Measurements from ENCODE around the gene BRICD5. TPM values are rescaled to one million over a fixed set of nuclear protein-coding genes. Genes with fewer than 3 reads are reported as not detected.

Gene BRICD5
- total RNA-seq, 1 experiment from 2014 or later = 17.1 TPM

DNA sequence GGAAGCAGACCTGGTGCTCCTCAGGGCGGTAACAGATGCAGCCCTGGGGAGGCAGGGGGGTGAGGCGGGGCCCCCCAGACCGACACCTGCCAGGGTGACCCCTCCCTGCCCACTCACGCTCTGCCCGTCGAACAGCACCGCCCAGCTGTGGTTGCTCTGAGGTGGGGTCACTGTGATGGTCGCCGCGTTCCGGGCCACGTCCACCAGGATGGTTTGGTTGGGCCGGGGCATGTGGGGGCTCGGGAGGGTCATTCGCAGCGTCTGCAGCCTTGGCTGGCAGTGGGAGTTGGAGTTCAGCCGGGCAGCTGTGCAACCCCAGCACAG, 692 bp downstream of the BRICD5 start:
- H3F3A ChIP-seq (ENCODE audit: insufficient read depth, low read depth) = peaks cover 36% of the 10 kb centered on the region; the same call in 1 of the 2 replicates
- TF ChIP-seq, protein P1, sequence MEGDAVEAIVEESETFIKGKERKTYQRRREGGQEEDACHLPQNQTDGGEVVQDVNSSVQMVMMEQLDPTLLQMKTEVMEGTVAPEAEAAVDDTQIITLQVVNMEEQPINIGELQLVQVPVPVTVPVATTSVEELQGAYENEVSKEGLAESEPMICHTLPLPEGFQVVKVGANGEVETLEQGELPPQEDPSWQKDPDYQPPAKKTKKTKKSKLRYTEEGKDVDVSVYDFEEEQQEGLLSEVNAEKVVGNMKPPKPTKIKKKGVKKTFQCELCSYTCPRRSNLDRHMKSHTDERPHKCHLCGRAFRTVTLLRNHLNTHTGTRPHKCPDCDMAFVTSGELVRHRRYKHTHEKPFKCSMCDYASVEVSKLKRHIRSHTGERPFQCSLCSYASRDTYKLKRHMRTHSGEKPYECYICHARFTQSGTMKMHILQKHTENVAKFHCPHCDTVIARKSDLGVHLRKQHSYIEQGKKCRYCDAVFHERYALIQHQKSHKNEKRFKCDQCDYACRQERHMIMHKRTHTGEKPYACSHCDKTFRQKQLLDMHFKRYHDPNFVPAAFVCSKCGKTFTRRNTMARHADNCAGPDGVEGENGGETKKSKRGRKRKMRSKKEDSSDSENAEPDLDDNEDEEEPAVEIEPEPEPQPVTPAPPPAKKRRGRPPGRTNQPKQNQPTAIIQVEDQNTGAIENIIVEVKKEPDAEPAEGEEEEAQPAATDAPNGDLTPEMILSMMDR (conservative IDR thresholded peaks at IDR 0.05) = no peak
- no peak for TF ChIP-seq EZH2 (IDR thresholded peaks at IDR 0.05; ENCODE audit: low read depth)

GRCh38 chr16:2209258-2210008, 1.2 kb downstream of the BRICD5 start:
- Histone ChIP-seq H3K79me2 (ENCODE audit: low read depth) (peaks cover 34% of the 10 kb centered on the region), H3K9me2 (ENCODE audit: insufficient read depth) (no peaks in the 10 kb centered on the region), H3K27ac (no peak overlapping the region), H3K4me1 (replicated peaks; ENCODE audit: insufficient read depth) (peaks cover 34% of the 10 kb centered on the region), H3K9me3 (ENCODE audit: insufficient read depth, low read depth) (no peaks in the 10 kb centered on the region), H3K4me2 (no peak overlapping the region), H3F3A (ENCODE audit: insufficient read depth, low read depth) (peaks cover 36% of the 10 kb centered on the region; the same call in 1 of the 2 replicates), H2AFZ (no peak overlapping the region), H3K27me3 (ENCODE audit: insufficient read depth, low read depth) (no peaks in the 10 kb centered on the region), H3K36me3 (ENCODE audit: low read depth) (0 out of 2 replicates have a peak, but pooled peaks cover 6% of the 10 kb centered on the region), H4K20me1 (ENCODE audit: insufficient read depth) (peaks cover 19% of the 10 kb centered on the region; the same call in 1 of the 2 replicates), H3K4me3 (no peak overlapping the region)
- intact Hi-C loops (cut with micrococcal nuclease; ENCODE audit: unreplicated experiment) = loop anchor here (5.0 kb wide), 1 partner anchor 43 kb away; the partner anchor contains the start of gene ECI1
- TF ChIP-seq EZH2 (IDR thresholded peaks at IDR 0.05; ENCODE audit: low read depth) = no peak
- TF ChIP-seq, protein P1 (conservative IDR thresholded peaks at IDR 0.05) = no peak
- BruUV-seq (replicated peaks) = no TSS peak
- DNase-seq = no peak
- POLR2A ChIA-PET (ENCODE audit: unreplicated experiment) = interaction anchor here (0.6 kb wide), 1 partner anchor 1691 kb away, joined by 4 read pairs; no protein-coding TSS in a partner anchor
- CTCF ChIA-PET = interaction anchor here (0.6 kb wide), 1 partner anchor 265 kb away, joined by 3 read pairs; no protein-coding TSS in a partner anchor

More for the DNA sequence above, 692 bp downstream of the BRICD5 start:
- intact Hi-C loops (cut with micrococcal nuclease; ENCODE audit: unreplicated experiment) = loop anchor here (5.0 kb wide), 1 partner anchor 42 kb away; the partner anchor contains the start of gene ECI1
- Histone ChIP-seq H4K20me1 (ENCODE audit: insufficient read depth) (peaks cover 19% of the 10 kb centered on the region; the same call in 1 of the 2 replicates), H3K9me3 (ENCODE audit: insufficient read depth, low read depth) (no peaks in the 10 kb centered on the region), H3K4me2 (no peak overlapping the region), H3K27ac (no peak overlapping the region), H3K9me2 (ENCODE audit: insufficient read depth) (no peaks in the 10 kb centered on the region), H3K4me3 (no peak overlapping the region), H3K79me2 (ENCODE audit: low read depth) (peaks cover 34% of the 10 kb centered on the region), H3K27me3 (ENCODE audit: insufficient read depth, low read depth) (no peaks in the 10 kb centered on the region), H3K36me3 (ENCODE audit: low read depth) (0 out of 2 replicates have a peak, but pooled peaks cover 6% of the 10 kb centered on the region), H3K4me1 (replicated peaks; ENCODE audit: insufficient read depth) (peaks cover 29% of the 10 kb centered on the region), H2AFZ (no peak overlapping the region)
- BruUV-seq (replicated peaks) = no TSS peak
- no peak for DNase-seq
- POLR2A ChIA-PET (ENCODE audit: unreplicated experiment) = no interaction called here
- CTCF ChIA-PET = no interaction called here

- intact Hi-C loops (cut with micrococcal nuclease; ENCODE audit: unreplicated experiment) = no loop called here
- Histone ChIP-seq H3K9me3 (ENCODE audit: insufficient read depth, low read depth) (no peaks in the 10 kb centered on the region), H3K27ac (no peak overlapping the region), H3F3A (ENCODE audit: insufficient read depth, low read depth) (peaks cover 36% of the 10 kb centered on the region; the same call in 1 of the 2 replicates), H3K79me2 (ENCODE audit: low read depth) (peaks cover 33% of the 10 kb centered on the region), H3K36me3 (ENCODE audit: low read depth) (0 out of 2 replicates have a peak, but pooled peaks cover 6% of the 10 kb centered on the region), H3K4me1 (replicated peaks; ENCODE audit: insufficient read depth) (peaks cover 36% of the 10 kb centered on the region), H3K27me3 (ENCODE audit: insufficient read depth, low read depth) (no peaks in the 10 kb centered on the region), H2AFZ (no peak overlapping the region), H3K4me2 (no peak overlapping the region), H3K9me2 (ENCODE audit: insufficient read depth) (no peaks in the 10 kb centered on the region), H3K4me3 (no peak overlapping the region), H4K20me1 (ENCODE audit: insufficient read depth) (peaks cover 19% of the 10 kb centered on the region; the same call in 1 of the 2 replicates)
- no peak for DNase-seq
- ChIA-PET CTCF (interaction anchor here (0.6 kb wide), 1 partner anchor 265 kb away, joined by 3 read pairs; no protein-coding TSS in a partner anchor), POLR2A (ENCODE audit: unreplicated experiment) (interaction anchor here (0.6 kb wide), 1 partner anchor 1691 kb away, joined by 4 read pairs; no protein-coding TSS in a partner anchor)
- TF ChIP-seq EZH2 (IDR thresholded peaks at IDR 0.05; ENCODE audit: low read depth) = no peak
- TF ChIP-seq, protein P1 (conservative IDR thresholded peaks at IDR 0.05) = no peak
- no TSS peak for BruUV-seq (replicated peaks)
Measured at GRCh38 chr16:2208772-2209171, 1.9 kb downstream of the BRICD5 start.

Data from PC-9 (cell line).